NCI-H460 (cell line): ENCODE data around the gene KLHDC8B. TPM values are rescaled to one million over a fixed set of nuclear protein-coding genes. Genes with fewer than 3 reads are reported as not detected.
"Not testable (repeated sequence)": the region's sequence is repeated elsewhere in the genome, so short reads cannot be mapped to it uniquely, and the experiment has no call there.

Experiments used
- DNase-seq: peaks from one replicate; pipeline ENCODE4 v3.0.0-alpha.2; 2016; ENCODE audit warnings: low read depth; ENCODE audit errors: extremely low read depth
- total RNA-seq: library from RNA; depleted of rRNA; stranded (reverse); fragments of >200 nt; shearing (Covaris generic); gene quantifications from 2 replicates; pipeline ENCODE4 v1.2.3, GENCODE V29; 2014

KLHDC8B gene
- total RNA-seq, 1 experiment from 2014 or later = 2.4 TPM

GRCh38 chr3:49180116-49180515 is 8.7 kb downstream of the KLHDC8B start:
- no peak for DNase-seq

- DNase-seq = no peak
Observed at GRCh38 chr3:49181351-49181750, 10.0 kb downstream of the KLHDC8B start.

GRCh38 chr3:49182682-49183081 is 11.3 kb downstream of the KLHDC8B start:
- no peak for DNase-seq

- no peak for DNase-seq
Observed at GRCh38 chr3:49183873-49184272, 12.5 kb downstream of the KLHDC8B start.

GRCh38 chr3:49191741-49192140 is 20.3 kb downstream of the KLHDC8B start:
- no peak for DNase-seq

GRCh38 chr3:49198161-49198560 is 26.8 kb downstream of the KLHDC8B start:
- DNase-seq = no peak

- no peak for DNase-seq
Observed at GRCh38 chr3:49198611-49199230, 27.3 kb downstream of the KLHDC8B start.

- no peak for DNase-seq
Observed at GRCh38 chr3:49199239-49199899, 28.0 kb downstream of the KLHDC8B start.

- no peak for DNase-seq
Observed at GRCh38 chr3:49199900-49200281, 28.5 kb downstream of the KLHDC8B start.

- DNase-seq = no peak
Observed at GRCh38 chr3:49213541-49213943, 42.1 kb downstream of the KLHDC8B start.

GRCh38 chr3:49213998-49214397 is 42.6 kb downstream of the KLHDC8B start:
- DNase-seq = no peak

- DNase-seq = not testable (repeated sequence)
Observed at GRCh38 chr3:49216687-49217086, 45.3 kb downstream of the KLHDC8B start.

GRCh38 chr3:49217108-49217507 is 45.7 kb downstream of the KLHDC8B start:
- DNase-seq = not testable (repeated sequence)

- DNase-seq = no peak
Observed at GRCh38 chr3:49217688-49218470, 46.5 kb downstream of the KLHDC8B start.

- peak; percentile 51 for DNase-seq
Observed at GRCh38 chr3:49218471-49218989, 47.1 kb downstream of the KLHDC8B start.

- DNase-seq = no peak
Observed at GRCh38 chr3:49219132-49219531, 47.7 kb downstream of the KLHDC8B start.

GRCh38 chr3:49220985-49221563 is 49.7 kb downstream of the KLHDC8B start:
- not testable (repeated sequence) for DNase-seq

- no peak for DNase-seq
Observed at GRCh38 chr3:49222002-49222401, 50.6 kb downstream of the KLHDC8B start.
